Neural cell (in vitro differentiated cells): ENCODE data around the gene ACTL10. TPM values are rescaled to one million over a fixed set of nuclear protein-coding genes. Genes with fewer than 3 reads are reported as not detected.

Source experiments
- H2AFZ ChIP-seq: fragments of 200-600, 300-800 bp; sonication (generic), shearing (Covaris generic); 2 replicates; pipeline ENCODE4 v1.6.0; 2014; ENCODE audit warnings: low read depth, mild to moderate bottlenecking, antibody characterized with exemption, low read length, moderate library complexity
- H3F3A ChIP-seq: fragments of 200-600 bp; shearing (Covaris generic); 2 replicates; pipeline ENCODE4 v1.6.1; 2016; ENCODE audit warnings: mild to moderate bottlenecking, moderate library complexity, mixed read lengths, antibody characterized with exemption, low read length; ENCODE audit not compliant: insufficient read depth, poor library complexity, severe bottlenecking
- H3K27ac ChIP-seq: fragments of 200-600, 300-800 bp; sonication (generic), shearing (Covaris generic); 2 replicates; pipeline ENCODE4 v1.5.1; 2014; ENCODE audit warnings: mild to moderate bottlenecking, low read length, moderate library complexity
- H3K27me3 ChIP-seq: fragments of 300-800, 200-600 bp; sonication (generic), shearing (Covaris generic); 2 replicates; pipeline ENCODE4 v1.6.0; 2014; ENCODE audit warnings: mild to moderate bottlenecking, low read depth, low read length, moderate library complexity; ENCODE audit not compliant: insufficient read depth
- H3K36me3 ChIP-seq: fragments of 300-800, 200-600 bp; sonication (generic), shearing (Covaris generic); 2 replicates; pipeline ENCODE4 v1.5.1; 2014; ENCODE audit warnings: mild to moderate bottlenecking, antibody characterized with exemption, low read length, moderate library complexity; ENCODE audit not compliant: insufficient read depth
- H3K4me2 ChIP-seq: fragments of 300-800, 200-600 bp; sonication (generic), shearing (Covaris generic); 2 replicates; pipeline ENCODE4 v1.6.0; 2014; ENCODE audit warnings: mild to moderate bottlenecking, low read length
- H3K4me3 ChIP-seq: fragments of 300-800, 200-600 bp; sonication (generic), shearing (Covaris generic); 2 replicates; pipeline ENCODE4 v1.5.1; 2014; ENCODE audit warnings: mild to moderate bottlenecking, low read length, moderate library complexity
- H3K79me2 ChIP-seq: fragments of 200-600 bp; shearing (Covaris generic); replicated peaks from 2 replicates; pipeline ENCODE4 v1.6.0; 2014; ENCODE audit warnings: mild to moderate bottlenecking, low read length, moderate library complexity; ENCODE audit not compliant: insufficient read depth
- H3K9ac ChIP-seq: fragments of 300-800, 200-600 bp; sonication (generic), shearing (Covaris generic); 2 replicates; pipeline ENCODE4 v1.6.1; 2016; ENCODE audit warnings: mild to moderate bottlenecking, low read length, mixed read lengths
- H3K9me2 ChIP-seq: fragments of 200-600 bp; shearing (Covaris generic); 2 replicates; pipeline ENCODE4 v1.6.1; 2016; ENCODE audit warnings: mild to moderate bottlenecking, low read length, mixed read lengths; ENCODE audit not compliant: insufficient read depth
- H3K9me3 ChIP-seq: fragments of 200-600, 300-800 bp; sonication (generic), shearing (Covaris generic); 2 replicates; pipeline ENCODE4 v1.6.1; 2016; ENCODE audit warnings: mild to moderate bottlenecking, mixed run types, low read length, moderate library complexity, mixed read lengths
- H4K20me1 ChIP-seq: fragments of 200-600 bp; shearing (Covaris generic); 2 replicates; pipeline ENCODE4 v1.6.1; 2016; ENCODE audit warnings: mild to moderate bottlenecking, mixed run types; ENCODE audit not compliant: insufficient read depth
- CTCF ChIP-seq: fragments of 450-650 bp; IDR thresholded peaks from 2 replicates; pipeline ENCODE4 v1.5.1; 2014; ENCODE audit warnings: antibody characterized with exemption, mild to moderate bottlenecking, moderate library complexity; ENCODE audit not compliant: poor library complexity, severe bottlenecking
- EP300 ChIP-seq: fragments of 450-650 bp; conservative IDR thresholded peaks from 2 replicates; pipeline ENCODE4 v1.6.1; 2014; ENCODE audit warnings: antibody characterized with exemption, mild to moderate bottlenecking, moderate library complexity; ENCODE audit not compliant: poor library complexity, severe bottlenecking
- EZH2 ChIP-seq: fragments of 200-600, 300-800 bp; shearing (Covaris generic), sonication (generic); IDR thresholded peaks from 2 replicates; pipeline ENCODE4 v1.6.1; 2014; ENCODE audit warnings: antibody characterized with exemption, low read length, borderline replicate concordance, mild to moderate bottlenecking; ENCODE audit not compliant: insufficient read depth, poor library complexity, severe bottlenecking
- MXI1 ChIP-seq: fragments of 450-650 bp; conservative IDR thresholded peaks from 2 replicates; pipeline ENCODE4 v1.6.1; 2014; ENCODE audit warnings: antibody characterized with exemption, mild to moderate bottlenecking; ENCODE audit not compliant: poor library complexity, severe bottlenecking
- POLR2AphosphoS5 ChIP-seq: IDR thresholded peaks from 2 replicates; pipeline ENCODE4 v1.6.1; 2012
- REST ChIP-seq: IDR thresholded peaks from 2 replicates; pipeline ENCODE4 v1.6.1; 2012; ENCODE audit warnings: borderline replicate concordance
- SMC3 ChIP-seq: fragments of 450-650 bp; conservative IDR thresholded peaks from 2 replicates; pipeline ENCODE4 v1.6.1; 2014; ENCODE audit warnings: antibody characterized with exemption, mild to moderate bottlenecking, moderate library complexity; ENCODE audit not compliant: poor library complexity
- TAF1 ChIP-seq: IDR thresholded peaks from 2 replicates; pipeline ENCODE4 v1.6.1; 2012; ENCODE audit warnings: low read depth
- polyA minus RNA-seq: library from RNA; depleted of rRNA, polyadenylated mRNA; stranded (reverse); fragments of >200 nt; gene quantifications from 2 replicates; pipeline ENCODE4 v1.2.3, GENCODE V29; 2014
- polyA plus RNA-seq: library from polyadenylated mRNA; depleted of rRNA; stranded (reverse); fragments of >200 nt; gene quantifications from 2 replicates; pipeline ENCODE4 v1.2.3, GENCODE V29; 2014

The ACTL10 gene
- polyA plus RNA-seq (not detected in 2 replicates), polyA minus RNA-seq (not detected in 2 replicates)

DNA sequence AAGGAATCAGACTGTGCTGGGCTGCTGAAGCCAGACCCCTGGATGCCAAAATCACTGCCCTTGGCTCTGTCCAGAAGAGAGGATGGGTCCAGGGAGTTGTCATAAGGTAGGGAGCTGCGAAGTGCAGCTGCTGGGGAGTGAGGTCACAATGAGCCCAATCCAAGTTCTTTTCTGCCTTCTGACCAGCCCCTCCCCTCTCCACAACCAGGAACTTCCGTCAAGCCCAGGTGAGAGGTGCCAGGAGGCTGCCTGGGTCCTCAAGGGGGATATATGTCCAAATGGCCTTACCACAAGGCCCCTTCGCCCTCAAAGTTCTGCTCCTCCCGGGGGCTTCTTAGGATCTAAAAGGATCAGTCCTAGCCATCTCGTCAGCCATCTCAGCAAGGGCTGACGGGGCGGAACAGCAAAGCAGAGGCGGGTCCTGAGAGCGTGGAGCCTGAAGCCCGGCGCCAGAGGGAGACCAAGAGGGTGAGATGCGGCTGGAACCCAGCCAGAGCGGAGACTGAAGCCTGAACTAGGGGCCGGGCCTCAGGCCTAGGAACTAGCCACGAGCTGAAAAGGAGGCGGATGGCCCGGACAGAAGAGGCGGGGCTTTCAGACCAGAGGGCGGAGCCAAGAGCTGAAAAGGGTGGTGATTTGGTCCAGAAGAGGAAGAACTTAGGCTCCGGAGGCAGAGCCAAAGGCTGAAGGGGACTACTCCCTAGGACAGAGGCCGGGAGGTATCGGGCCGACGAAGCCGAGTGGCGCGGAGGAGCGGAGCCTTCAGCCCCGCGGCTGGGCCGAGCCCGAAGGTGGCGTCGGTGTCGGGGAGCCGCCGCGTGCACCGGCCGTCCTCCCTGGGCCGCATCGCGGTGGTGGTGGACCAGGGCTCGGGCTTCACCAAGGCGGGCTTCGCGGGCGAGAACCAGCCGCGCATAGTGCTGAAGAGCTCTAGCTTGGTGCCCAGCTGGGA lies at the start of gene ACTL10:
Gene ACTL10 (plus strand): TSS at position 651 of the 952 bp plus-strand sequence. CDS start 555 bp downstream, outside the sequence.
- H3K4me2 ChIP-seq: no peak within 1 kb of the TSS
- H3K9me2 ChIP-seq: no peaks in the 10 kb centered on the region
- TF ChIP-seq MXI1 (no peak), EP300 (no peak), REST (no peak)
- no peak within 1 kb of the TSS for H3K4me3 ChIP-seq
- H2AFZ ChIP-seq: no peak within 1 kb of the TSS
- no peaks in the 10 kb centered on the region for H3K9me3 ChIP-seq
- no peaks in the 10 kb centered on the region for H3F3A ChIP-seq
- no peak within 1 kb of the TSS for H3K27ac ChIP-seq
- no peaks in the 10 kb centered on the region for H3K27me3 ChIP-seq
- H3K9ac ChIP-seq: no peak within 1 kb of the TSS
- no peaks in the 10 kb centered on the region for H3K36me3 ChIP-seq
- H3K79me2 ChIP-seq: no peaks in the 10 kb centered on the region
- no peaks in the 10 kb centered on the region for H4K20me1 ChIP-seq

- no peak overlapping the region for H3K4me3 ChIP-seq
Observed at GRCh38 chr20:33621717-33622400, 44.9 kb upstream of the ACTL10 start.

More at GRCh38 chr20:33621717-33622400, 44.9 kb upstream of the ACTL10 start:
- H3F3A ChIP-seq: no peaks in the 10 kb centered on the region
- TF ChIP-seq CTCF (no peak), MXI1 (no peak), TAF1 (no peak), SMC3 (no peak), EZH2 (no peak), POLR2AphosphoS5 (no peak), REST (no peak)
- H3K27me3 ChIP-seq: no peaks in the 10 kb centered on the region
- no peak overlapping the region for H3K27ac ChIP-seq
- H3K9me2 ChIP-seq: no peaks in the 10 kb centered on the region
- H3K9me3 ChIP-seq: no peaks in the 10 kb centered on the region
- no peak overlapping the region for H2AFZ ChIP-seq
- H3K79me2 ChIP-seq: no peaks in the 10 kb centered on the region
- no peak overlapping the region for H3K9ac ChIP-seq
- no peak overlapping the region for H3K4me2 ChIP-seq
- no peaks in the 10 kb centered on the region for H3K36me3 ChIP-seq
- no peaks in the 10 kb centered on the region for H4K20me1 ChIP-seq
